ENCODE data around the gene SHB.

SHB gene

GRCh38 chr9:37909326-37909725, 159.7 kb downstream of the SHB start:
- no peak overlapping the region for H3K4ac ChIP-seq (ENCODE audit: low read depth, low read length)
- no peak overlapping the region for H4K8ac ChIP-seq (ENCODE audit: low read depth, low read length)
- peak; percentile 26 for DNase-seq
- H3K27ac ChIP-seq (ENCODE audit: low read depth, low read length): no peak overlapping the region
- H3K9ac ChIP-seq (ENCODE audit: low read length): no peak overlapping the region
- H3K23ac ChIP-seq (ENCODE audit: low read length): no peak overlapping the region
- no peak overlapping the region for H3K56ac ChIP-seq (ENCODE audit: low read length)
- no peak overlapping the region for H2BK120ac ChIP-seq (ENCODE audit: low read depth, low read length)
- no peaks in the 10 kb centered on the region for H3K36me3 ChIP-seq (ENCODE audit: control insufficient read depth, insufficient read depth, low read length)
- no peak overlapping the region for H2BK5ac ChIP-seq (ENCODE audit: low read length)
- no peaks in the 10 kb centered on the region for H3K79me1 ChIP-seq (ENCODE audit: low read length)
- no peak overlapping the region for H3K4me2 ChIP-seq (ENCODE audit: low read length)
- H3K27me3 ChIP-seq (ENCODE audit: insufficient read depth, low read length, poor library complexity): no peaks in the 10 kb centered on the region
- no peak overlapping the region for H4K5ac ChIP-seq (ENCODE audit: low read length)
- H3K4me3 ChIP-seq (ENCODE audit: low read length): no peak overlapping the region
- H3K4me1 ChIP-seq (ENCODE audit: control insufficient read depth, low read depth, low read length): peaks cover 6% of the 10 kb centered on the region
- H3K18ac ChIP-seq (ENCODE audit: low read length): no peak overlapping the region
- no peak overlapping the region for H2AK5ac ChIP-seq (ENCODE audit: low read length)
- no peaks in the 10 kb centered on the region for H3K79me2 ChIP-seq (ENCODE audit: control insufficient read depth, insufficient read depth, low read length)
- H2BK15ac ChIP-seq (replicated peaks; ENCODE audit: low read depth): no peak overlapping the region
- no CpG with 5 or more reads among the region's 3 CpGs for WGBS (ENCODE audit: extremely low coverage, insufficient coverage, low lambda C conversion rate)

GRCh38 chr9:37908698-37909186, 160.3 kb downstream of the SHB start:
- no peak overlapping the region for H4K5ac ChIP-seq (ENCODE audit: low read length)
- H3K79me2 ChIP-seq (ENCODE audit: control insufficient read depth, insufficient read depth, low read length): no peaks in the 10 kb centered on the region
- H4K8ac ChIP-seq (ENCODE audit: low read depth, low read length): no peak overlapping the region
- no peak for DNase-seq
- no peak overlapping the region for H3K23ac ChIP-seq (ENCODE audit: low read length)
- H3K4me1 ChIP-seq (ENCODE audit: control insufficient read depth, low read depth, low read length): peaks cover 6% of the 10 kb centered on the region
- no peak overlapping the region for H2BK5ac ChIP-seq (ENCODE audit: low read length)
- H2BK120ac ChIP-seq (ENCODE audit: low read depth, low read length): no peak overlapping the region
- no peaks in the 10 kb centered on the region for H3K36me3 ChIP-seq (ENCODE audit: control insufficient read depth, insufficient read depth, low read length)
- no peaks in the 10 kb centered on the region for H3K27me3 ChIP-seq (ENCODE audit: insufficient read depth, low read length, poor library complexity)
- no peak overlapping the region for H3K4ac ChIP-seq (ENCODE audit: low read depth, low read length)
- H3K27ac ChIP-seq (ENCODE audit: low read depth, low read length): no peak overlapping the region
- no peak overlapping the region for H3K9ac ChIP-seq (ENCODE audit: low read length)
- H3K18ac ChIP-seq (ENCODE audit: low read length): no peak overlapping the region
- no peaks in the 10 kb centered on the region for H3K79me1 ChIP-seq (ENCODE audit: low read length)
- no peak overlapping the region for H2AK5ac ChIP-seq (ENCODE audit: low read length)
- H3K56ac ChIP-seq (ENCODE audit: low read length): no peak overlapping the region
- no peak overlapping the region for H2BK15ac ChIP-seq (replicated peaks; ENCODE audit: low read depth)
- H3K4me2 ChIP-seq (ENCODE audit: low read length): no peak overlapping the region
- no peak overlapping the region for H3K4me3 ChIP-seq (ENCODE audit: low read length)
- no CpG with 5 or more reads among the region's 4 CpGs for WGBS (ENCODE audit: extremely low coverage, insufficient coverage, low lambda C conversion rate)

- H4K5ac ChIP-seq (ENCODE audit: low read length): no peak overlapping the region
- DNase-seq: no peak
Measured at GRCh38 chr9:37908283-37908682, 160.7 kb downstream of the SHB start.

GRCh38 chr9:37906312-37907239, 162.5 kb downstream of the SHB start:
- Histone ChIP-seq H3K79me2 (ENCODE audit: control insufficient read depth, insufficient read depth, low read length) (no peaks in the 10 kb centered on the region), H2AK5ac (ENCODE audit: low read length) (no peak overlapping the region), H3K27ac (ENCODE audit: low read depth, low read length) (no peak overlapping the region), H3K4me3 (ENCODE audit: low read length) (no peak overlapping the region), H2BK120ac (ENCODE audit: low read depth, low read length) (no peak overlapping the region), H3K79me1 (ENCODE audit: low read length) (no peaks in the 10 kb centered on the region), H4K5ac (ENCODE audit: low read length) (no peak overlapping the region), H3K36me3 (ENCODE audit: control insufficient read depth, insufficient read depth, low read length) (no peaks in the 10 kb centered on the region), H2BK5ac (ENCODE audit: low read length) (no peak overlapping the region), H3K4ac (ENCODE audit: low read depth, low read length) (no peak overlapping the region), H3K56ac (ENCODE audit: low read length) (no peak overlapping the region), H4K8ac (ENCODE audit: low read depth, low read length) (no peak overlapping the region), H3K27me3 (ENCODE audit: insufficient read depth, low read length, poor library complexity) (no peaks in the 10 kb centered on the region), H3K4me1 (ENCODE audit: control insufficient read depth, low read depth, low read length) (peaks cover 6% of the 10 kb centered on the region), H3K23ac (ENCODE audit: low read length) (no peak overlapping the region), H2BK15ac (replicated peaks; ENCODE audit: low read depth) (no peak overlapping the region), H3K4me2 (ENCODE audit: low read length) (no peak overlapping the region), H3K18ac (ENCODE audit: low read length) (no peak overlapping the region), H3K9ac (ENCODE audit: low read length) (no peak overlapping the region)
- peak; percentile 51 for DNase-seq
- no CpG with 5 or more reads among the region's 11 CpGs for WGBS (ENCODE audit: extremely low coverage, insufficient coverage, low lambda C conversion rate)

More at GRCh38 chr9:37908283-37908682, 160.7 kb downstream of the SHB start:
- Histone ChIP-seq H2BK120ac (ENCODE audit: low read depth, low read length) (no peak overlapping the region), H2BK15ac (replicated peaks; ENCODE audit: low read depth) (no peak overlapping the region), H3K4me3 (ENCODE audit: low read length) (no peak overlapping the region), H4K8ac (ENCODE audit: low read depth, low read length) (no peak overlapping the region), H3K27me3 (ENCODE audit: insufficient read depth, low read length, poor library complexity) (no peaks in the 10 kb centered on the region), H3K4ac (ENCODE audit: low read depth, low read length) (no peak overlapping the region), H3K56ac (ENCODE audit: low read length) (no peak overlapping the region), H3K36me3 (ENCODE audit: control insufficient read depth, insufficient read depth, low read length) (no peaks in the 10 kb centered on the region), H3K4me2 (ENCODE audit: low read length) (no peak overlapping the region), H3K9ac (ENCODE audit: low read length) (no peak overlapping the region), H3K79me2 (ENCODE audit: control insufficient read depth, insufficient read depth, low read length) (no peaks in the 10 kb centered on the region), H3K4me1 (ENCODE audit: control insufficient read depth, low read depth, low read length) (peaks cover 6% of the 10 kb centered on the region), H2AK5ac (ENCODE audit: low read length) (no peak overlapping the region), H3K27ac (ENCODE audit: low read depth, low read length) (no peak overlapping the region), H3K79me1 (ENCODE audit: low read length) (no peaks in the 10 kb centered on the region), H2BK5ac (ENCODE audit: low read length) (no peak overlapping the region), H3K18ac (ENCODE audit: low read length) (no peak overlapping the region), H3K23ac (ENCODE audit: low read length) (no peak overlapping the region)
- no CpG with 5 or more reads among the region's 4 CpGs for WGBS (ENCODE audit: extremely low coverage, insufficient coverage, low lambda C conversion rate)

GRCh38 chr9:37905776-37906175, 163.3 kb downstream of the SHB start:
- Histone ChIP-seq H3K79me1 (ENCODE audit: low read length) (no peaks in the 10 kb centered on the region), H2BK15ac (replicated peaks; ENCODE audit: low read depth) (no peak overlapping the region), H2BK120ac (ENCODE audit: low read depth, low read length) (no peak overlapping the region), H2BK5ac (ENCODE audit: low read length) (no peak overlapping the region), H3K27me3 (ENCODE audit: insufficient read depth, low read length, poor library complexity) (no peaks in the 10 kb centered on the region), H3K4ac (ENCODE audit: low read depth, low read length) (no peak overlapping the region), H4K5ac (ENCODE audit: low read length) (no peak overlapping the region), H3K9ac (ENCODE audit: low read length) (no peak overlapping the region), H3K4me2 (ENCODE audit: low read length) (no peak overlapping the region), H3K18ac (ENCODE audit: low read length) (no peak overlapping the region), H3K56ac (ENCODE audit: low read length) (no peak overlapping the region), H3K4me1 (ENCODE audit: control insufficient read depth, low read depth, low read length) (peaks cover 6% of the 10 kb centered on the region), H4K8ac (ENCODE audit: low read depth, low read length) (no peak overlapping the region), H3K4me3 (ENCODE audit: low read length) (no peak overlapping the region), H3K23ac (ENCODE audit: low read length) (no peak overlapping the region), H3K36me3 (ENCODE audit: control insufficient read depth, insufficient read depth, low read length) (no peaks in the 10 kb centered on the region), H3K27ac (ENCODE audit: low read depth, low read length) (no peak overlapping the region), H3K79me2 (ENCODE audit: control insufficient read depth, insufficient read depth, low read length) (no peaks in the 10 kb centered on the region), H2AK5ac (ENCODE audit: low read length) (no peak overlapping the region)
- DNase-seq: no peak
- no CpG with 5 or more reads among the region's 4 CpGs for WGBS (ENCODE audit: extremely low coverage, insufficient coverage, low lambda C conversion rate)

Data from mesendoderm (in vitro differentiated cells).